ENCODE results near the gene C10orf53.

DNA sequence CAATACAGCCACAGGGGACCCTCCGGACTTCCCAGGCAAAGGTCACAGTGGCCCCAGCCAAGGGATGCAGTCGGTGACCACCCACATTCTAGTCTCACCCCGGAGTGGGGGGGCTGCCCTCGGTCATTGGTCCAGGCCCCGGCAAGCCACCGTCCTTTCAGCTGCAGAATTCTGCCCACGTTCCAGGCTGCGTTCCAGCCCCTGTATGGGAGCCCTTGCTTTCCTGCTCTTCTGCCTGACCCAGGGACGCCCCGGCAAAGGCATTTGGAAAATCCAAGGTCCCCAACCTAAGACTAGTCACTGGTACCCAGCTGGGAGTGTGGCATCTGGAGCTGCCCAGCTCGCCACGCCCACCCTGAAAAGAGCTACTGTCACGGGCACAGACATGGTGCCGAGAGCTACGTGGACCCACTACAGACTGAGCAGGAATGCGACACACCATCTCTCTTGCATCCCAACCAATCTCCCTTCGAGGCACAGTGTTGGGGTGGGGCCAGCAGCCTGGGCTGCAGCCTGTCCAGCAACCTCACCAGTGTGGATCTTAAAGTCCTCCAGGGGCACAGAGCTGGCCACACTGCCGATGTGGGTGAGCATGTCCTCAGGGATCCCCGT lies 64.1 kb downstream of the C10orf53 start:
- no peak for TF ChIP-seq GABPA (IDR thresholded peaks at IDR 0.05; ENCODE audit: low read depth)
- TF ChIP-seq, protein P1, sequence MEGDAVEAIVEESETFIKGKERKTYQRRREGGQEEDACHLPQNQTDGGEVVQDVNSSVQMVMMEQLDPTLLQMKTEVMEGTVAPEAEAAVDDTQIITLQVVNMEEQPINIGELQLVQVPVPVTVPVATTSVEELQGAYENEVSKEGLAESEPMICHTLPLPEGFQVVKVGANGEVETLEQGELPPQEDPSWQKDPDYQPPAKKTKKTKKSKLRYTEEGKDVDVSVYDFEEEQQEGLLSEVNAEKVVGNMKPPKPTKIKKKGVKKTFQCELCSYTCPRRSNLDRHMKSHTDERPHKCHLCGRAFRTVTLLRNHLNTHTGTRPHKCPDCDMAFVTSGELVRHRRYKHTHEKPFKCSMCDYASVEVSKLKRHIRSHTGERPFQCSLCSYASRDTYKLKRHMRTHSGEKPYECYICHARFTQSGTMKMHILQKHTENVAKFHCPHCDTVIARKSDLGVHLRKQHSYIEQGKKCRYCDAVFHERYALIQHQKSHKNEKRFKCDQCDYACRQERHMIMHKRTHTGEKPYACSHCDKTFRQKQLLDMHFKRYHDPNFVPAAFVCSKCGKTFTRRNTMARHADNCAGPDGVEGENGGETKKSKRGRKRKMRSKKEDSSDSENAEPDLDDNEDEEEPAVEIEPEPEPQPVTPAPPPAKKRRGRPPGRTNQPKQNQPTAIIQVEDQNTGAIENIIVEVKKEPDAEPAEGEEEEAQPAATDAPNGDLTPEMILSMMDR (IDR thresholded peaks at IDR 0.05; ENCODE audit: insufficient read depth, low read length): no peak
- TF ChIP-seq POLR2AphosphoS5 (IDR thresholded peaks at IDR 0.05; ENCODE audit: low read depth): no peak
